HG02642 (cell line): ENCODE data around the gene ENTHD1.
"Not testable (repeated sequence)": the region's sequence is repeated elsewhere in the genome, so short reads cannot be mapped to it uniquely, and the experiment has no call there.

ENCODE experiments used
- ATAC-seq: cut with Tn5 transposase; IDR thresholded peaks from one replicate; pipeline ENCODE4 v1.9.1; 2021; ENCODE audit warnings: mild to moderate bottlenecking; ENCODE audit not compliant: unreplicated experiment, poor library complexity

ENTHD1 gene

DNA sequence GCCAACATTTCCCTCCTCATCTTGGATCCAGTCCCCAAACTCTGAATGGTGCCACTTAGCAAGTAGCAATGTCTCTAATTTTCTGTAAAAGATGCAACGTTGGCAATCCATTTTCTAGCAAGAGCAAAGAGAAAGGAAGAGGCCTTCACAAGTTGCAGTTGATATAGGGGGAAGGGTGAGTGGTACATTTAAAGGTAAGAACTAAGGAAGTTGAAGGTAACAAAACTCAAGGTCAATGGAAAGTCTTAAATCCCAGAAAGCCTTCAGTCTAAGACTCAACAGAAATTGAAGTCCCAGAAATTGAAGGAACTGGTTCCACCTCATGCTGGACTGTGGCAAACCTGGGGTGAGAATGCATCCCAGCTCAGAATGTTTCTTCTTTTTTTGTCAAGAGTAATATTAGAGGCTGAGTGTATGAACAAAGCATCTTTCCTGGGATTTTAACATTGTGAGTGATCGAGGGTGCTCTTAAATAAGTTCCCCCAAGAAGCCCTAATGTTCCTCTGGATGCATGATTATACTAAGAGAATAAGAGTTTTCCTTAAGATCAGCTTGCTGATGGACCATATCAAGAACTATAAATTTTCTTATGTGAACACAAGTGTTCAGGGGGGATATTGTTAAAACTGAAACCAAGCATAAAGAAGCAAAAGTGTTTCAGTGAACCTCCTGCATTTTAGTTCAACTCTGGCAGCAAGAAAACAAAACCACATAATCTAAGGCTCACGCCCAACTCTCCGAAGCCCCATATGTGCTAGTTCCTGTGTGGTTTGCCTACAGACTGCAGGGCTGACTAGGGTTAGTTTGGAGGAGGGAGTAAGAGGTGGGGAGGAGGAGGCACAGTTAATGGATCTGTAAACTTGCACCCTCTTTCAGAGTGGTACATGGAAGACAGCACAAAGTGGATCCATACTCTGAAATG is 7.0 kb upstream of the ENTHD1 start, which contains the start of gene GRAP2:
GRAP2 (plus strand) TSS at position 779 of the 922 bp plus-strand sequence. CDS start 46,023 bp downstream, outside the sequence.
- ATAC-seq: no peak

DNA sequence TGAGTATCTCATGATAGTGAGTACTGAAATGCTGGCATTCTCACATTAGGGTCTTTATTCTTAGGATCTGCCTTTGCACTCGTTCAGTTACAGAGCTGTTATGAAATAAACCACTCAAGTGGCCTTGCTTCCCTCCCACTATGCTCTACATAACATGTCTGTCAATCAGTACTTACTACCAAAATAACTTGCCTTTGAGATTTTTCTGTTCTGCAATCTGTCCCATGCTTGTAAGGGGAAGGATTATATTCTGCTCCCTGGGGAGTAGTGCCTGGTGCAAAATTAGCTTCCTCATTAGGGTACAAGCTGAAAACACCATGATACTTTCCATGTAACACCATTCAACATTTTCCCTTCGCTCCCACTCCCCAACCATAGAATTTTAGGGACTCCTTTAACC is 5.4 kb upstream of the ENTHD1 start:
- ATAC-seq: peak; percentile 74

DNA sequence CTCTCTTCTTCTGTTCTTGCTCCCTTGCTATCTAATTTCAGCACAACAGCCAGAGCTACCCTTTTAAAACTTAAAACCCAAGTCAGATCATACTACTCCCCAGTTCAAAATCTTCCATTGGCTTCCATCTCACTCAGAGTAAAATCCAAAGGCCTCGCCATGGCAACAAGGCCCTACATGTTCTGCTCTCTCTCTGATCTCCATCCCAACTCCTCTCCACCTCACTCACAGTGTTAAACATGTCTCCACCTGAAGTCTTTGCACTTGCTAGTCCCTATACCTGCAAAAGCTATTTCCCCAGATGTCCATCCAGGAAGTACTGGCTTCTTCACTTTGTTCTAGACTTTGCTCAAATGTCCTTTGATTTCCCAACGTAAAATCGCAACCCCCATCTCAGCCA is 4.3 kb upstream of the ENTHD1 start:
- ATAC-seq: no peak

DNA sequence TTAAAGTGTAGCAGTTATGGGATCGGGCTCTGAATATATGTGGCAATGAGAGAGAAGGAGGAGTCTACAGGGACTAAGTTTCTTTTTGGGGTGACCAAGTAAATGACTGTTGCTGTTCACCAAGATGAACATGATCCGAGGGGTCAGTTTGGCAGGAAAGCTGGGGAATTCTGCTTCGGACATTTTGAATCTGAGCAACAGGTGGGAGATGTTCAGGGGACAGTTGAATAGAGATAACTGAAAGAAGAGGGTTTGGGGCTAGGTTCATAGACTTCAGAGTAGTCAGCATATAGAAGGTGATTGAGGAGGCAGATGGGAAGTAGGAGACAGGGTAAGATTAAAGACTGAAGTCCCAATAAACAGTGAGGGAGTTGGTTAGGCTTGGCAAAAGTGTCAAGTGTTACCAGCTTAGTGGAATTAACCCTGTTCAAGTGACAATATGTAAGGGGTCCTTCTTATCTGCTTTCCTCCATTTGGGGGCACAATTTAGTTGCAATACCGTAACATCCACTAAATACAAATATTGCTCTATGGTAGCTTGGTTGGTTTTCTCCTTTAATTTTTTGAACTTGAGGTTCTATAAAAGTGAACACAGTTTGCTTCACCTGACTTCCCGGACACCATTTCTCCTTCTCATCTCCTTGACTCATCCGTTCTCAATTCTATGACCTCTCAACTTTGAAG is 2.9 kb upstream of the ENTHD1 start:
- no peak for ATAC-seq

DNA sequence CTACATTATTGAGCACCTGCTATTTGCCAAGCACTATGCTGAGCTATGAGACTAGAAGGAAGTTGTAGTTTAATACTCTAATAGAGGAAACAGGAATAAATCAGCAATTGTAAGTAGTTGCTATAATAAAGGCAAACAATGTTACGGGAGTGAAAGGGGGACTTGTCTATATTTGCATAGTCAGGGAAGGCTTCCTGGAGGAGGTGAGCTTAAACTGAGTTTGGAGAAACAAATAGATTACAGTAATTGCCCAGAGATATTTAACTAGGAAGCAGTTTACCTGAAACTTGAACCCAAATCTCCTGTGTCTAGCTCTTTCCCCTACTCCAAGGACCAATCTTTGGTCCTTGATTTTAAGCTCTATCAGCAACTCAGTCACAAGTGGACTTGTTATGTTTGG is 2.1 kb upstream of the ENTHD1 start:
- no peak for ATAC-seq

DNA sequence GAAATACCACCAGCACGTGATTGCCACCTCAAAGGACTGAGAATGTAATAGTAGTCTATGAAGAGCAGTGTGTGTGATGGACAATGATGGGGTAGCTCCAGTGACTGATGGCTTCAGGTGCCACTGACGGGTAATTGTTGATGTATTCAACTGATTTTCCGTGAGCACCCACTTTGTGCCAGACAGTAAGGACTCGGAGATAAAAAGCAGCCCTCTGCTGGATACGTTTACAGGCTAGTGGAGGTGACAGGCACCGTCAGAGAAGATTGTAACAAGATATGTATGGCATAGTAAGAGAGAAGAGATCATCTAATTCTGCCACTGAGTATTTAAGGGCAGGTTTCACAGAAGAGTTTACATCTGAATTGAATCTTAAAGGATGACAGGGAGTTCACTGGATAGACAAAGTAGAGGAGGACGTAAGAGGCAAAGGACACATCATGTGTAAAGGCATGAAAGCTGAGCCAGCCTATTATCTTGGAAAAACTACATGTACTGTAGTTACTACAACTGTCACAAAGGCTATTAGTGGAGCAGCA is 1.1 kb upstream of the ENTHD1 start:
- no peak for ATAC-seq

DNA sequence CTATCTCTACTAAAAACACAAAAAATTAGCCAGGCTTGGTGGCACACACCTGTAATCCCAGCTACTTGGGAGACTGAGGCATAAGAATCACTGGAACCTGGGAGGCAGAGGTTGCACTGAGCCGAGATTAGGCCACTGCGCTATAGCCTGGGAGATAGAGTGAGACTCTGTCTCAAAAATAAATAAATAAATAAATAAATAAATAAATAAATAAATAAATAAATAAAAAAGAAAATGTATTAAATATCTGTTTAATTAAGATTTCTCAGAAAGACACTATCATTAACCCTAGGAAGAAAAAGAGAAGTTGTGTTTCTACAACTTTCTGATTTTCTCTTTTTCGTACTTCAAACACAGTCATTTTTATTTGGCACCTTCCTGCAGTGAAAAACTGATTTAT is 3.6 kb downstream of the ENTHD1 start:
- not testable (repeated sequence) for ATAC-seq

DNA sequence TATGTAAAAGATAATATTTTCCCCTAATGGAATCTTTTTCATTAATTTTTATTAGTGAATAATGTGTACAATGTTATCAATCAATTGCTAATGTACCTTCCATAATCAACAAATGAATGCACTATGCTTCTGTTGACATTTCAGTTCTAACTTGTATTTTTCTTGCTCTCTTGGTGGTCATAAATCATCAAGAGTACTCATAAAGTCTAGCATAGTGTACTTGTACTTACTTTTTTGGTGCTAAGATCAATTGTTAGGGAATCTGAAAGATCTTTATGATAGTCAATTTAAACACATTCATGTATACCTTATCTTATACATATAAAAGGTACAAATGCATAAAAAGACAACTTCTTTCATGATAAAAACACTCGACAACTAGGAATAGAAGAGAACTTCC is 10.5 kb downstream of the ENTHD1 start:
- no peak for ATAC-seq

DNA sequence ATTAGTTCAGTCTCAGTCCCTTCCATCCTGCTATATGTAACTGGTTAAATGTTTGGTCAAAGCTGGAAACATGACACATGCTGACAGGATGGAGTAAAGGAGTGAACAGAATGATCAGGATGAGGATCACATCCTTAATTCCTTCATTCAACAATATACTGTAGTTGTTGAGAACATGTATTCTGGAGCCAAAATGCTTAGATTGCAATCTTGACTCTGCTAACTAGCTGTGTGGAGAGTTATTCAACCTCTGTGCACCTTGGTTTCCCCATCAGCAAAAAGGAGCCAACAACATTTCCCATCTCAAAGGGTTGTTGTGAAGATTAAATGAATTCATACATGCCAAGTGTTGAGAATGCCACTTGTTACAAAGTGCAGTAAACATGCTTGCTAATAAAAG is 12.8 kb downstream of the ENTHD1 start:
- ATAC-seq: no peak

DNA sequence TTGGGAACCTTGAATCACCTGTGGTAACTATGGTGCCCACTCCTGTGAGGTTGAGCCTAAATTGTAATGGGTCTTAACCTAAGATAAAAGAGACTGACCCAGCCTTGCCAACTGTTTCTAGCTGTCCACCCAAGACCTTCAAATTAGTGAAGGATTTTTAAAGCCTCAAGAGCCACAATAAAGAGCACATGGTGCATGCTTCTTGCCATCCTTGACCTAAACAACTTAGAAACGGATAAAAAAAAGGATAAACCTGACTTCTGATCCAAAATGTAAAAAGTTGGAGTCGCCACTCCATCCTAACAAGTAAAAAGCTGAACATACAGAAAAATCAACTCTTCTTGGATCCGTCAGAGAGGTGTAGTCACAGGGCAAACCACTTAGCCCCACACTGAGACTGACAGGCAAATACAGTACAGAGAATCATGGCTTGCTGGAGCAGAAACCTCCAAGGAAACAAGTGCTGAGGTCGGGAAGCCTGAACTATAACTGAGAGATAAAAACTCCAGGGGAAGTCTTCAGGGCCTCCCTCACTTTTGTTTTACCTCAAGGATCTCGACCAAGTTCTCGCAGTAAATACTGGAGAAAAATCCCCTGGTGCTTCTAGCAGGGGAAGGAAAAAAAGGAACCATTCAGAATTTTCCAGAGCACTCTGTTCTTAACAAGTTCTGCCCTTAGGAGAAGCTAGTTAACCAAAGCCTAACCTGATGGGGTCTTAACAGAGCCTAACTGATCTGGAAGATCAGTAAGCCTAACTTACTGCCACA is 16.3 kb downstream of the ENTHD1 start:
- no peak for ATAC-seq

DNA sequence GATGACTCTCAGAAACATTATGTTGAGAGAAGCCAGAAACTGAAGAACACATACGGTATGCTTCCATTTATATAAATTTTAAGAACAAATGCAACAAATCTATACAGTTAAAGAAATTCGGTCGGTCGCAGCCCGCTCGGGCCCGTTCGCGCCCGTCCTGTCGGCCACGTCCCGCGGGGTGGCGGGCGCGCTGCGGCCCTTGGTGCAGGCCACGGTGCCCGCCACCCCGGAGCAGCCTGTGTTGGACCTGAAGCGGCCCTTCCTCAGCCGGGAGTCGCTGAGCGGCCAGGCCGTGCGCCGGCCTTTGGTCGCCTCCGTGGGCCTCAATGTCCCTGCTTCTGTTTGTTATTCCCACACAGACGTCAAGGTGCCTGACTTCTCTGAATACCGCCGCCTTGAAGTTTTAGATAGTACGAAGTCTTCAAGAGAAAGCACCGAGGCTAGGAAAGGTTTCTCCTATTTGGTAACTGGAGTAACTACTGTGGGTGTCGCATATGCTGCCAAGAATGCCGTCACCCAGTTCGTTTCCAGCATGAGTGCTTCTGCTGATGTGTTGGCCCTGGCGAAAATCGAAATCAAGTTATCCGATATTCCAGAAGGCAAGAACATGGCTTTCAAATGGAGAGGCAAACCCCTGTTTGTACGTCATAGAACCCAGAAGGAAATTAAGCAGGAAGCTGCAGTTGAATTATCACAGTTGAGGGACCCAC is 18.2 kb downstream of the ENTHD1 start:
- ATAC-seq: not testable (repeated sequence)

DNA sequence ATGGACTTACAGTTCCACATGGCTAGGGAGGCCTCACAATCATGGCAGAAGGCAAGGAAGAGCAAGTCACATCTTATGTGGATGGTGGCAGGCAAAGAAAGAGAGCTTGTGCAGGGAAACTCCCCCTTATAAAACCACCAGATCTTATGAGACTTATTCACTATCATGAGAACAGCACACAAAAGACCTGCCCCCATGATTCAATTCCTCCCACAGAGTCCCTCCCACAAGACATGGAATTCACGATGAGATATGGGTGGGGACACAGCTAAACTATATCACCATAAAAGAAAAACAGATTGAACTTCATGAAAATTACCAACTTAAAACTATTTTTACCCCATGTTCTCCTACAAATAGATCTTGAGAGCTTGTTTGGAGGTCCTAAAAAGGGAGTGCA is 19.6 kb downstream of the ENTHD1 start:
- no peak for ATAC-seq

DNA sequence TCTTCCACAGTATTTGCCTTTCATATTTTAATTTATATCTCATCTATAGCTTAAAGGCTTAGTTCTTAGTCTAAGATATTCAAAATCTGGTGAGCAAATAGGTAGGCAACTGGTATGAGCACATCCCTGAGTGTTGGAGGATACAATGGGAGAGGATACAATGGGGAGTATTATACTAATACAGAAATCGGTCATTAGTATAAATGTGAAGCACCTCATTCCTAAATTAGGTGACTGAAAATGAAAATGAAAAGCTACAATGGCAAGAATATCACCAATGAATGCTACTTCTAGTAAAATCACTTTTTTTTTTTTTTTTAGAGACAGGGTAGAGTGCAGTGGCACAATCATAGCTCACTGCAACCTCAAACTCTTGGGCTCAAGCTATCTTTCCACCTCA is 21.0 kb downstream of the ENTHD1 start:
- no peak for ATAC-seq

DNA sequence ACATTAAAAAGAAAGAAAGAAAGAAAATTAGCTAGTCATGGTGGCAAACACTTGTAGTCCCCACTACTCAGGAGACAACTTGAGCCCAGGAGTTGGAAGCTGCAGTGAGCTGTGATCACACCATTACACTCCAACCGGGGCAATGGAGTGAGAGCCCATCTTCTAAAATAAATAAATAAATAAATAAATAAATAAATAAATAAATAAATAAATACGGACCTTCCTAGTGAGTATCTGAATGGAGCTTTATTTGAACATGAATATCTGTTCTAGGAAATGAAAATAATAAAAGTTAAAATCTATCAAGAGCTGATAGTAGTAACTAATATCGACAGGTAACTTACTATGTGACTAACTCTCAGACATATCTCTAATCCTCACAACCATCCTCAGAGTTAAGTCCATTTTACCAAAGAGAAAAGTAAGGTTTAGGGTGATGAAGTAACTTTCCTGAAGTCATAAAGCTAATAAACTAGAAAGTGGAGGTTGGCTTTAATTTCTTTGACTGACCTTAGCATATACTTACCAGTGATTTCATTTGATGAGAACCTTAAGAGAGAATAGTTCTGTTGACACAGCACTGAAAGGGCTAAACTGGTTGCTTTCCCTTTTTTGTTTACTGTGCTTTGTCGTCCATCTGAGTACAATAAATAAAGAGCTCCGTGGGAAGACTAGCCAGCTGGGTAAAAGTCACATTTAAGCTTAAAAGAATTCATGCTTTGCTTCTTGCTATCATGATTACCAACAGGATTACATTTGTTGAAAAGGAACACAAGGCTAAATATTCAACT is 22.4 kb downstream of the ENTHD1 start:
- no peak for ATAC-seq

DNA sequence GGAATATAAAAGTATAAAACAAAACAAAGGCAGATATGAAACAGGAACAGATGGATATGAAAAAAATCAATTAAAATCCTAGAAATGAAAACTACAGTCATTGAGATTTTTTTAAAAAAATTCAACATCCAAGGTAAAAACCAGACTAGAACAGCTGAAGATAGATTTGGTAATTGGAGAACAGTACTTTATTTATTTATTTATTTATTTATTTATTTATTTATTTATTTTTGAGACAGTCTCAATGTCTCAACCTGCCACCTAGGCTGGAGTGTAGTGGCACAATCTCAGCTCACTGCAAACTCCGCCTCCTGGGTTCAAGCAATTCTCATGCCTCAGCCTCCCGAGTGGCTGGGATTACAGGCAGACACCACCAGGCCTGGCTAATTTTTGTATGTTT is 23.8 kb downstream of the ENTHD1 start:
- not testable (repeated sequence) for ATAC-seq

DNA sequence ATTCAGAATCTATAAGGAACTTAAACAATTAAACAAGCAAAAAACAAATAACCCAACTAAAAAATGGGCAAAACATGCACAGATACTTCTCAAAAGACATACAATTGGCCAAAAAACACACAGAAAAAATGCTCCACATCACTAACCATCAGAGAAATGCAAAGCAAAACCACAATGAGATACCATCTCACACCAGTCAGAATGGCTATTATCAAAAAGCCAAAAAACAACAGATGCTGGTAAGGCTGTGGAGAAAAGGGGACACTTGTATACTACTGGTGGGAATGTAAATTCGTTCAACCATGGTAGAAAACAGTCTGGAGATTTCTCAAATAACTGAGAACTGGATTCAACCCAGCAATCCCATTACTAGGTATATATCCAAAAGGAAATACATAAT is 24.8 kb downstream of the ENTHD1 start:
- no peak for ATAC-seq

DNA sequence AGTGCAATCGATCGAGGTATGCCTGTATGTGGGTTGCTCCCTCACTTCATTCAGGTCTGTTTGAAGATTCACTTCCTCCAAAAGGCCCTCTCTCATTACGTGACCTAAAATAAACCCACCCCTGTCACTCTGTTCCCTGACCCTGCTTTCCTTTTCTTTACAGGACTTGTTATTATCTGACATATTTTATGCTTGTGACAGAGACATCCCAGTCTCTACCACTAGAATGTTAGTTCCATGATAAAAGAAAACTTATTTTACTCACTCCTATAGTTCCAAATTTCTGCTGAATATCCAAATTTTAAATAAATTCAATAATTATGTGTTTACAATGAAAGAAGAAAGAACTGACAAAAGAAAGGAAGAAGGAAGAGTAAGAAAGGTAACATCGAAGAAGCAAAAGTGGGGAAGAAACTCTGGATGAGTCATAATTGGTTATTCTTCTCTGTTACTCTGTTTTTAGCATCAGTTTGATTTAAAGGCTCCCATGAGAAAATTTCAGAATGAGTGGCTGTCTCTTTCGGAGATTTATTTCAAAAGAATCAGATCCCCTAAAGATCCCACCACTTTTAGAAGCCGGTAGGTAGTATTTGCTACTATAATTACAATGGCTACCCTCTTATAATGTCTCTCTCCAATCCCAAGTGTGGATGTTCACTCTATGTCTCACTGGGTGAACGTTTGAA is 33.5 kb downstream of the ENTHD1 start:
- ATAC-seq: no peak

DNA sequence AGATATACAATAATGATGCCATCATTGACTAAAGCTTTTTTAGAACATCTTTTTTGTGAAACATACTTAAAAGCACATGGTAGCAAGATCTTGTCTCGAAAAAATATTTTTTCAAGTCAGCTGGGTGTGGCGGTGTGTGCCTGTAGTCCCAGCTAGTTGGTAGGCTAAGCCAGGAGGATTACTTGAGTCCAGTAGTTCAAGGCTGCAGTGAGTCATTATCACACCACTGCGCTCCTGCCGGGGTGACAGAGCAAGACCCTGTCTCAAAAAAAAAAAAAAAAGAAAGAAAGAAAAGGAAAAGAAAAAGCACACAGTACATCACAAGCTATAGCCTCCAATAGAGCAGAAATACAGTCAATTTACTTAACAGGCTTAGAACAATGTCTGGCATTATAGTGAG is 37.0 kb downstream of the ENTHD1 start:
- no peak for ATAC-seq

DNA sequence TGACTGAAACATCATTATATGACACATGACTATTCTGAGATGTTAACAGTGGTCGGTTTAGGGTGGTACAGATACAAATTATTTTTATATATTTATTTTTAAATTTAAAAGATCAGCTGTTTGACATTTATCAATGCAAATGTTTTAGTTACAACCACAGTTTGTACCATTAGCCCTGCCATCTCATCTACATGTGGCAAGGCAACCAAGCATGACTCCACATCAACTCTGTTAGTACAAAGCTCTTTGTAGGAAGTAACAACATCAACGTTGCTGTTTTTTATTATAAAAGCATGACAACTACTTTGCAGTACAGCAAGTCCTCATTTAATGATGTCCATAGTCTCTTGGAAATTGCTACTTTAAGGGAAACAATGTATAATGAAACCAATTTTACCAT is 40.8 kb downstream of the ENTHD1 start:
- ATAC-seq: no peak
